Right lung (tissue), 5 donors: ENCODE data around the gene NFIB. TPM values are rescaled to one million over a fixed set of nuclear protein-coding genes. Genes with fewer than 3 reads are reported as not detected.

ENCODE experiments used
- DNase-seq, 2 donors: peaks; one replicate each; pipeline ENCODE4 v3.0.0-alpha.2; 2013
- polyA plus RNA-seq, 5 donors: library from polyadenylated mRNA; unstranded; fragments of 120-200 nt; gene quantifications; one replicate each; pipeline versions ENCODE4 v1.2.1 to v1.2.3, GENCODE V29; 2013; ENCODE audit warnings: inconsistent platforms in 1 of 5, low replicate concordance in 1 of 5; ENCODE audit not compliant: insufficient read length in 5 of 5, insufficient read depth in 1 of 5

NFIB gene
- polyA plus RNA-seq, 5 donors = 94.6 to 133 (median 118) TPM

- DNase-seq = no peak
Measured at GRCh38 chr9:14281136-14281795, 32.7 kb downstream of the NFIB start.

GRCh38 chr9:14279671-14280070 is 34.3 kb downstream of the NFIB start:
- no peak for DNase-seq

GRCh38 chr9:14278291-14278721 is 35.6 kb downstream of the NFIB start:
- DNase-seq = no peak

- DNase-seq = no peak
Measured at GRCh38 chr9:14277761-14278160, 36.2 kb downstream of the NFIB start.

- no peak for DNase-seq
Measured at GRCh38 chr9:14277244-14277643, 36.7 kb downstream of the NFIB start.

GRCh38 chr9:14275331-14275730 is 38.6 kb downstream of the NFIB start:
- DNase-seq = no peak

- no peak for DNase-seq
Measured at GRCh38 chr9:14273696-14274121, 40.2 kb downstream of the NFIB start.

GRCh38 chr9:14272927-14273528 is 40.9 kb downstream of the NFIB start:
- DNase-seq = no peak

GRCh38 chr9:14271093-14271673 is 42.8 kb downstream of the NFIB start:
- DNase-seq = peak; percentile 81 to 85

- DNase-seq = no peak
Measured at GRCh38 chr9:14270358-14271092, 43.4 kb downstream of the NFIB start.

- DNase-seq = no peak
Measured at GRCh38 chr9:14269916-14270315, 44.0 kb downstream of the NFIB start.

- no peak for DNase-seq
Measured at GRCh38 chr9:14263707-14264483, 50.0 kb downstream of the NFIB start.

GRCh38 chr9:14262827-14263226 is 51.1 kb downstream of the NFIB start:
- DNase-seq = no peak

- no peak for DNase-seq
Measured at GRCh38 chr9:14261616-14262015, 52.3 kb downstream of the NFIB start.

GRCh38 chr9:14260101-14260500 is 53.8 kb downstream of the NFIB start:
- no peak for DNase-seq

GRCh38 chr9:14258660-14259239 is 55.2 kb downstream of the NFIB start:
- DNase-seq = no peak

- no peak for DNase-seq
Measured at GRCh38 chr9:14258156-14258555, 55.8 kb downstream of the NFIB start.

- peak; percentile 72 to 80 for DNase-seq
Measured at GRCh38 chr9:14256588-14256987, 57.4 kb downstream of the NFIB start.

- DNase-seq = peak; percentile 84 to 87
Measured at GRCh38 chr9:14251154-14252071, 62.5 kb downstream of the NFIB start.

GRCh38 chr9:14250794-14251153 is 63.2 kb downstream of the NFIB start:
- no peak for DNase-seq
